Hematopoietic multipotent progenitor cell treated with erythropoietin and hydrocortisone succinate and interleukin-3 and kit ligand, for 15 days (in vitro differentiated cells): ENCODE results near the gene CHCHD6.

Source experiments
- DNase-seq: peaks from one replicate; pipeline ENCODE4 v3.0.0-alpha.2; 2015; ENCODE audit warnings: low spot score

CHCHD6 gene

GRCh38 chr3:126961791-126962461 lies 257.9 kb downstream of the CHCHD6 start:
- no peak for DNase-seq

GRCh38 chr3:126962756-126963155 lies 258.7 kb downstream of the CHCHD6 start:
- no peak for DNase-seq

DNA sequence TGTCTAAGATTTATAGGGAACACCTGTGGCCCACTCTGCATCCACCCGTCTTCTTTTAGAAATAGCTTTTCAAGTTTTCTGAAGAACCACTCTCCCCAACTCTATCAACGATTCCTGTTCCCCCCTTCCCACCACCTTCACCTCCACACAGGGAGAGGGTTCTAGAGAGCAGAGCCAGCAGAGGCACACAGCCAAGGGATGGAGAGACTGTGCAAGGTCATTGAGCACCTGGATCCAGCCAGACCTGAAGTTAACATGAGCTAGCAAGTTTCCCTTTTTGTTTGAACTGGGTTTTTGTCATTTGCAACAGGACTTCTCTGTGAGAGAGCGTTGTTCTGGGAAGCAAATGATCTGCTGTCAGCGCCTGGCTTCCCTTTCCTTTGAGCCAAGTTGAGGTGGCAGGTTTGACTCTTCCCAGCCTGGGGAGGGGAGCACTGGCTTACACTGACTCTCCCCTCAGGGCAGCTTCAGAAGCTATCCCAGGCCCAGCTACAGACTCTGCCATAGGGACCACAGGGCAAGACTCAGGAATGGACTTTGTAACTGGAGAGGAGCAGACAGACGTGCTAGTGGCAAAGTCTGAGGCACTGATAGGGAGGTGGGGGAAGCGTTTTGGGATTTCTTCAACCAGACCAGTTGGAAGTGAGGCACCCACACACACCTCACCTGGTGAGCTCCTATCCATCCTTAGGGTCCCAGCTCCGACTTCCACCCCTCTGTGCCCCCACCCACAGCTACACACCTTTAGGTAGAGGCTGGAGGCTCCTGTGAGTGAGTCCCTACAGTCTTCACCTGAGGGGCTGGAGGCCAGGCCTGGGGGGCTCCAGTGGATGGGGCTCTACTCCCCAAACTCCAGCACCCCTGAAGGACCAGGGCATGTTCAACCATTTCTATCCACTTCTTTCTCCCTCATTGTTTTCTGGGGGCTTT lies 259.5 kb downstream of the CHCHD6 start:
- DNase-seq = no peak

- DNase-seq = no peak
Observed at GRCh38 chr3:126964261-126964660, 260.2 kb downstream of the CHCHD6 start.

DNA sequence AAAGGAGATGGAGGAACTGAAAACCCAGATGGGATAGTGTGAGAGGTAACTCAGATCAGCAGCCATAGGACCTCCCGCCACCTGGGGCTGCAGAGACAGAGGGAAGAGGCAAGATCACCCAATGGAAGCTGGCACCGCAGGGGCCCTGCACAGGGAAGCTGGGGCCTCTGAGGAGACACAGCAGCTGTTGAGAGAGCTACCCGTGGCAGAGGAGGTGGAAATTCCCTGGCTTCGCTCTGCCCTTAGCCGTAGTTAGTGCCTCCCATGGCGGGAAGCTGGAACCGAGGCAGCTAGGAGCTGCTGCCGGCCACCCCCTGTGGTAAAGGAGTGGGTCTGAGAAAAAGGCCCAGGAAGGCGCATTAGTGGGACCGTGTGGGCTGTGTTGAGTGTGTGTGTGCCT lies 260.9 kb downstream of the CHCHD6 start:
- DNase-seq = no peak

- no peak for DNase-seq
Observed at GRCh38 chr3:126965526-126966080, 261.6 kb downstream of the CHCHD6 start.

GRCh38 chr3:126967386-126967785 lies 263.3 kb downstream of the CHCHD6 start:
- DNase-seq = no peak

- no peak for DNase-seq
Observed at GRCh38 chr3:126968391-126969390, 264.7 kb downstream of the CHCHD6 start.

DNA sequence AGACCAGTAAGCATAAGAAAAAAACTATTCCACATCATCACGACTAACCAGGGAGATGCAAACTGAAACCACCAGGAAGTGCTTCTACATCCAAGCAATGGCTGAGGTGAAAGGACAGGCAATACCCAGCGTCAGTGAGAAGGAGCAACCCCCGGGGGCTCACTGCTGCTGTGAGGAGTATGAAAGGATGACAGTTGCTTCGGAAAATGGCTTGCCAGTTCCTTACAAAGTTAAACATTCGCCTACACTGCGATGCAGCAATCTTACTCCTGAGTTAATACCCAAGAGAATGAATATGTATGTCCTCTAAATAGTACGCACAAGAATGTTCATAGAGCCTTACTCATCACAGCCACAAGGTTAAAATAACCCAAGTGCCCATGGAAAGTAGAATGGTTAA lies 265.5 kb downstream of the CHCHD6 start:
- no peak for DNase-seq

DNA sequence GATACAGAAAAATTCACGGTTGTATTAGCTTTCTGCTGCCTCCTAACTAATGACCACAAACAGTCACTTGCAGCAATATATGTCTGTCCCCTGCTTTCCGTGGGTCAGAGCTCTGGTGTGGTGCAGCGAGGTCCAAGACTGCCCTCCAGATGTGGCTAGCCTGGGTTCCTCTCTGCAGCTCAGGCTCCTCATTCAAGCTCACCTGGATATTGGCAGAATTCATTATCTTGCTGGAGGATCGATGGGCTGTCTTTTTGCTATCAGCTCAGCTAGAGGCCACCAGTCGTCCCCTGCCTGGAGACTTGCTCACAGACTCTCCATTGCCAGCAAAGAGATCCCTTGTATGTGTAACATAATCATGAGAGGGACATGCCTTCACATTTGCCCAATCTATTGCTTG lies 266.1 kb downstream of the CHCHD6 start:
- DNase-seq = no peak

- no peak for DNase-seq
Observed at GRCh38 chr3:126970921-126971320, 266.9 kb downstream of the CHCHD6 start.

DNA sequence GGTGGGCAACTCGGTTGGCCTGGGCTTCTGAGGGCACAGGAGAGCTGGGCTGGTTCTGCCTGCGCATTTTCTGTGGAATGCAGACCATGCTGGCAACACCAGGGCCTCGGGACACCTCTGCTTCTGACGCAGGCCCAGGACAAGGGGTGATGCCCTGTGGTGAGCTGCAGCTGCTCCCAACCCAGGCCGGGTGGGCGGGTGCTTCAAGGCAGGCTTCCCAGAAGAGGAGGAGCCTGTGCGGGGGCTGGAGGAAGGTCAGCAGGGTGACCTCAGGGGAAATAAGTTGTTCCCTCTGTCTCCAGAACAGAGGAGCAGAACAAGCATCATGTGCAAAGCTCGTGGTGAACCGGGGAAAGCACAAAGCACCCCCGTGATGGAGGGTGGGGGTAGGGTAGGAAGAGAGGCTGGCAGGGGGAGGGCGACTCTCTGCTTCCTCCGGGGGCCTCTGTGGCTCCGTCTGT lies 267.9 kb downstream of the CHCHD6 start:
- DNase-seq = no peak

DNA sequence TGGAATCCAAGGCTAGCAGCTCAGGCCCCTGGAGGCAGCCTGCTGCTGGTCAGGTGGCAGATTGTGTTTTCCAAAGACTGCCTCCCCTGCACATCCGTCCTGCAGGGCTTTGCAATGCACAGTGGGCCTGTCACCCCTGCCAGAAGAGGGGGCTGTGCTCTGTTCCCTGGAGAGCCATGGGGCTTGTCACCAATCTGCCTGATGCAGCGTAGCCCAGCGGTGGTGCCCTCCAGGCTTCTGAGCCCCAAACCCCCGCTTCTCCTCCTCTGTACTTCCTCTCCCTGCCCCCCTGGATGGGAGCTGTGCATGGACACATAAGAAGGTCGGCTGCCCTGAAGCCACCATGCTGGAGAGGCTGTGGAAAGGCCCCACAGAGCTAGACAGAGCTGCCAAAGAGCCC lies 268.8 kb downstream of the CHCHD6 start:
- DNase-seq = no peak

GRCh38 chr3:126973814-126974213 lies 269.8 kb downstream of the CHCHD6 start:
- DNase-seq = no peak

GRCh38 chr3:126974756-126975155 lies 270.7 kb downstream of the CHCHD6 start:
- no peak for DNase-seq

GRCh38 chr3:126976906-126977305 lies 272.9 kb downstream of the CHCHD6 start:
- DNase-seq = no peak

- no peak for DNase-seq
Observed at GRCh38 chr3:126977821-126978220, 273.8 kb downstream of the CHCHD6 start.

GRCh38 chr3:126978291-126978690 lies 274.3 kb downstream of the CHCHD6 start:
- DNase-seq = no peak

GRCh38 chr3:126979046-126979628 lies 275.1 kb downstream of the CHCHD6 start:
- no peak for DNase-seq

DNA sequence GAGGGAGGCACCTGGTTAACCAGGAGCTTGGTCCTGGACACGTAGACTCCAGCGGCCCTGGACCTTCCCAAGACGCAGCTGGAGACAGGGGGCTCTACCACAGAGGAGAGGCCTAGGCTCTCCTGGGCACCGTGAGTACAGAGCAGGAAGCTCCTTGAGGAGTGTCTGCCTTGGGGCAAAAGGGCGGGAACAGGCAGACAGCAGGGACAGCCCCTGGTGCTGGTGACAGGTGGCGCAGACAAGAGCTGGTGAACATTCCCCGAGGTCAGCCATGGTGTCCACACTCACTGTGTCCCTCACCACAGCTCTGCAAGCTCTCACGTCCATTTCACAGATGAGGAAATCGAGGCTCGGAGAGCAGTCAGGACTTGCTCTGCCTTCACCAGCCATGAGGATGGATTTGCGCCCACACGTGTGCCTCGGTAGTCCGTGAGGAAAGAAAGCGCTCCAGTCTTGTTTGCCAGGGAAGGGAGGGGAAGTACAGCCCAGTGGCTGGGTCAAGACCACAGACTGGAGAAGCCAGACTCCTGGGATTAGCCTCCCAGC lies 276.3 kb downstream of the CHCHD6 start:
- no peak for DNase-seq

GRCh38 chr3:126982126-126982470 lies 278.1 kb downstream of the CHCHD6 start:
- DNase-seq = no peak
